Activated CD8-positive, alpha-beta memory T cell treated with anti-CD3 and anti-CD28 coated beads, Interleukin-2, amount 10 ng/mL, durations not matched to agents 7 days and 5 days (primary cell): Measurements from ENCODE around the gene DBNDD2. TPM values are rescaled to one million over a fixed set of nuclear protein-coding genes. Genes with fewer than 3 reads are reported as not detected.

Experiments used
- ATAC-seq: fragments of 150-1000 bp; cut with Tn5 transposase; one replicate; pipeline ENCODE4 v1.10.0; 2021; ENCODE audit warnings: moderate library complexity
- CTCF ChIA-PET: fragments of 350-600 bp; sonication (Branson Sonifier 250); formaldehyde crosslinking; loops from one replicate; lab custom pipeline; 2021; ENCODE audit warnings: antibody characterized with exemption; lab: Charles Lee
- DNase-seq: peaks from one replicate; pipeline ENCODE4 v3.0.0-alpha.2; 2020
- H3K27ac Mint-ChIP-seq: one replicate; pipeline ENCODE4 v1.8.0; 2021; ENCODE audit warnings: mild to moderate bottlenecking, mixed read lengths
- H3K27me3 Mint-ChIP-seq: one replicate; pipeline ENCODE4 v1.8.0; 2021; ENCODE audit warnings: mixed read lengths
- H3K36me3 Mint-ChIP-seq: one replicate; pipeline ENCODE4 v1.8.0; 2021; ENCODE audit warnings: mild to moderate bottlenecking, mixed read lengths
- H3K4me1 Mint-ChIP-seq: one replicate; pipeline ENCODE4 v1.8.0; 2021; ENCODE audit warnings: mixed read lengths
- H3K4me3 Mint-ChIP-seq: one replicate; pipeline ENCODE4 v1.8.0; 2021; ENCODE audit warnings: mild to moderate bottlenecking, moderate library complexity, mixed read lengths
- H3K9me3 Mint-ChIP-seq: one replicate; pipeline ENCODE4 v1.8.0; 2022; ENCODE audit warnings: low read depth, mixed read lengths
- total RNA-seq, 2 experiments: library from RNA; stranded (reverse); gene quantifications; one replicate each; pipeline ENCODE4 v1.2.3, GENCODE V29; 2021

Gene DBNDD2
- total RNA-seq, 2 experiments from 2014 or later, result 6.6 to 9.7 TPM

DNA sequence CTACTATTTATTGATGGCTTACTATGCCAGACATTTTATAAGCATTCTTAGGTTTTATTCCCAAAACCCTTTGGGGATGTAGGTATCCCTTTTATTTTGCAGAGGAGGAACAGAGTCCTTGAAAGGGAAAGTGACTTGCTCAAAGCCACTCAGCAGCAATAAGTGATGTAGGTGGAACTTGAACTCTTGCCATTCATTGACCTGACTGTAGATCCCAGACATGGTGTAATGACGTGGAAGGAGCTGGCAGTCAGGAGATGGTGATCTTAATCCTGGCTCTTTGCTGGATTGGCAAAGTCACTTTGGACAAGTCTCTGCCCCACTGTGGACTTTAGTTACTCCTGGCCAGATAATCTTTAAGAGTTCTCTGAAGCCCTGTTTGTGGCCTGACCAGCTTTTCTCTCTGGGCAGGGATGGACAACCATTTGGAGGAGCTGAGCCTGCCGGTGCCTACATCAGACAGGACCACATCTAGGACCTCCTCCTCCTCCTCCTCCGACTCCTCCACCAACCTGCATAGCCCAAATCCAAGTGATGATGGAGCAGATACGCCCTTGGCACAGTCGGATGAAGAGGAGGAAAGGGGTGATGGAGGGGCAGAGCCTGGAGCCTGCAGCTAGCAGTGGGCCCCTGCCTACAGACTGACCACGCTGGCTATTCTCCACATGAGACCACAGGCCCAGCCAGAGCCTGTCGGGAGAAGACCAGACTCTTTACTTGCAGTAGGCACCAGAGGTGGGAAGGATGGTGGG lies 1.6 kb downstream of the DBNDD2 start:
- ATAC-seq (no peak), DNase-seq (no peak)
- peaks cover 14% of the 10 kb centered on the region for H3K4me1 Mint-ChIP-seq
- H3K27me3 Mint-ChIP-seq, result peaks cover 16% of the 10 kb centered on the region
- no peak overlapping the region for H3K27ac Mint-ChIP-seq
- peaks cover 2% of the 10 kb centered on the region for H3K36me3 Mint-ChIP-seq
- CTCF ChIA-PET, result interaction anchor here (8.6 kb wide), 1 partner anchor 37 kb away, joined by 56 read pairs; no protein-coding TSS in a partner anchor
- H3K4me3 Mint-ChIP-seq, result no peak overlapping the region
- no peaks in the 10 kb centered on the region for H3K9me3 Mint-ChIP-seq

DNA sequence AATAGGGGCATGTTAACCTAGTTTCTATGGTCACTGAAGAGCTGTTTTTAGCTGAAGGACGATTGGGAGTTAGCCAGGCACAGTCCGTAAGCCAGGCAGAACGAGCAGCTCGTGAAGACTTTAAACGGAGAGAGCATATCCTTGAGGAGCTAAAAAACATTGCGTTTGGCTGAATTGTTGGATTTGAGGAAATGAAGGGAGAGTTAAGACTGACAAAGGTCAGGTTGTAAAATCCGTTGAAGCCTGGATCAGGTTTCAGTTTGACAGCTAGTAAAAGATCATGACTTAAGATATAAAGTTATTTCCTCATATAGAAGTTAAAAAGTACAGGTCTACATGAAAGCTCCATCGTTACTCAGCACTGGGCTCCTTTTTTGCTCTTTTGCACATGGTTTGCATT lies 2.8 kb downstream of the DBNDD2 start:
- H3K36me3 Mint-ChIP-seq, result peaks cover 2% of the 10 kb centered on the region
- H3K9me3 Mint-ChIP-seq, result no peaks in the 10 kb centered on the region
- CTCF ChIA-PET, result interaction anchor here (1.0 to 8.6 kb wide), 3 partner anchors 26 to 49 kb away, joined by 4 to 56 read pairs (median 7); partner anchors contain the start of gene SYS1
- H3K4me3 Mint-ChIP-seq, result no peak overlapping the region
- no peak overlapping the region for H3K27ac Mint-ChIP-seq
- DNase-seq, result no peak
- no peak for ATAC-seq
- peaks cover 20% of the 10 kb centered on the region for H3K4me1 Mint-ChIP-seq
- H3K27me3 Mint-ChIP-seq, result peaks cover 9% of the 10 kb centered on the region

DNA sequence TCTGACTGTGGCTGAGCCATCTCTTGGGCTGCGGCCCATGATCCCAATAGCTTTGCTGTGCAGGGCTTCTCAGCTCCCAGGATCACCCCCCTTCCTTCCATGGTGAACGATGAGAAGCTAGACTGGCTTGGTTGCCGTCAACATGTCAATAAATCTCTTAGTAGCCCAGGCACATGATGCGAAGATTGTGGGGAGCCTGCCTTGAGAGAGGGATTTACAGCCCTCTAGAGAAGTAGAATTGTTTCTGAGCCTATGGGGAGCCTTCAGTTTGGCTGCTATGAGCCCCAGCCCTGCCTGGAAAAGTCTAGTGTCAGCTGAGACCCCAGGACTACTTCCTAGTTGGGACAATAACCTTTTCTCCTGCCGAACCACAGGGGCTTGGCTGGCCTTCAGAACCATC lies 4.6 kb downstream of the DBNDD2 start:
- DNase-seq (no peak), ATAC-seq (no peak)
- Mint-ChIP-seq H3K4me1 (peaks cover 30% of the 10 kb centered on the region), H3K4me3 (no peak overlapping the region), H3K9me3 (no peaks in the 10 kb centered on the region), H3K36me3 (peaks cover 2% of the 10 kb centered on the region), H3K27ac (no peak overlapping the region), H3K27me3 (no peaks in the 10 kb centered on the region)
- CTCF ChIA-PET, result interaction anchor here (1.0 to 1.9 kb wide), 5 partner anchors 24 to 101 kb away, joined by 3 to 11 read pairs (median 4); partner anchors contain the start of gene SYS1

DNA sequence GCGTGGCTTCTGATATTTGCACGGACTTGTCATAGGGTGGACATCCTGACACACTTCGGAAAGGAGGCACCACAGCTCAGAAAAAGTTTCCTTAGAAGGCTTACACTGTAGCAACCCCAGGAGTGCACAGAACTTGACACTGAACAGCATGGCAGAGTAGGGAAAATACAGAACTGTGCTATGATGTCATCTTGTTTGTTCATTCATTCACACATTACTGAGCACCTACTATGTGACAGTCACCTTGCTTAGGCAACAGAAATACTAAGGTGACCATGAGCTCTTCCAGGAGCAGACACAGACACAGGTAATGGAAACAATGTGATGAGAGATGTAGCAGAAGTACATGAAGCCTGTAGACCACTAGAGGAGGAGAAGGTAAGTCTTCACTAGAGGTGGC lies 5.4 kb downstream of the DBNDD2 start:
- Mint-ChIP-seq H3K27ac (no peak overlapping the region), H3K36me3 (peaks cover 5% of the 10 kb centered on the region), H3K4me3 (no peak overlapping the region), H3K4me1 (peaks cover 39% of the 10 kb centered on the region), H3K27me3 (no peaks in the 10 kb centered on the region), H3K9me3 (no peaks in the 10 kb centered on the region)
- ATAC-seq (no peak), DNase-seq (no peak)
- CTCF ChIA-PET, result interaction anchor here (1.0 to 1.9 kb wide), 4 partner anchors 23 to 102 kb away, joined by 3 to 11 read pairs (median 6); no protein-coding TSS in a partner anchor

DNA sequence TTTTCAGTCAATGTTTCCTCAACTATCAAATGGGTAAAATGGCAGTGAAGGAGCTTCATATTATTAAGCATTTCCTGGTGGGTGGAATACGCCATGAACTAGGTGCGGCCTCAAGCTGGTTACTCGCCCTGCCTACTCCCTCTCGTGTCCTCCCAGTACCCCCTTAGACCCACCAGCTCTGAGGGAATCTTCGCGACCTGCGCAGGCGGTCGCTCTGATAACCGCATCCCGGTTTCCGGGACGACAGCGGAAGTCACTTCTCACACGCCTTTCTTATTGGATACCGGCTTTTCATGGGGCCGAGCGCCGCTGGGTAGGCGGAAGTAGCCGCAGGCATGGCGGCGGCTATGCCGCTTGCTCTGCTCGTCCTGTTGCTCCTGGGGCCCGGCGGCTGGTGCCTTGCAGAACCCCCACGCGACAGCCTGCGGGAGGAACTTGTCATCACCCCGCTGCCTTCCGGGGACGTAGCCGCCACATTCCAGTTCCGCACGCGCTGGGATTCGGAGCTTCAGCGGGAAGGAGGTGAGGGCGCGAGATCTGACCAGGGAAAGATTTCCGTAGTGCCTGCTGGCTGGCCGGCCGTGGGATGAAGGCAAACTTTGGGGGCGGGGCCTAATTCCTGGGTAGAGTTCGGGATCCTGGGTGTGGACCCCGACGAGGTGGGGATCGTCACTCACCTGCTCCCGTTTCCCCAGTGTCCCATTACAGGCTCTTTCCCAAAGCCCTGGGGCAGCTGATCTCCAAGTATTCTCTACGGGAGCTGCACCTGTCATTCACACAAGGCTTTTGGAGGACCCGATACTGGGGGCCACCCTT lies 7.9 kb downstream of the DBNDD2 start, which contains the start of gene PIGT:
TSS of gene PIGT (plus strand) at position 320 of the 816 bp plus-strand sequence. CDS start at position 336, 16 bp downstream.
- Mint-ChIP-seq H3K27me3 (no peaks in the 10 kb centered on the region), H3K36me3 (peaks cover 12% of the 10 kb centered on the region), H3K9me3 (no peaks in the 10 kb centered on the region), H3K4me1 (peaks cover 49% of the 10 kb centered on the region), H3K4me3 (peak within 1 kb of the TSS; percentile 91), H3K27ac (peak within 1 kb of the TSS; percentile 92)
- CTCF ChIA-PET, result interaction anchor here (0.9 to 4.0 kb wide), 9 partner anchors 13 to 122 kb away, joined by 3 to 50 read pairs (median 4); partner anchors contain the start of gene SYS1
- ATAC-seq (peak; percentile 94), DNase-seq (peak; percentile 93)

DNA sequence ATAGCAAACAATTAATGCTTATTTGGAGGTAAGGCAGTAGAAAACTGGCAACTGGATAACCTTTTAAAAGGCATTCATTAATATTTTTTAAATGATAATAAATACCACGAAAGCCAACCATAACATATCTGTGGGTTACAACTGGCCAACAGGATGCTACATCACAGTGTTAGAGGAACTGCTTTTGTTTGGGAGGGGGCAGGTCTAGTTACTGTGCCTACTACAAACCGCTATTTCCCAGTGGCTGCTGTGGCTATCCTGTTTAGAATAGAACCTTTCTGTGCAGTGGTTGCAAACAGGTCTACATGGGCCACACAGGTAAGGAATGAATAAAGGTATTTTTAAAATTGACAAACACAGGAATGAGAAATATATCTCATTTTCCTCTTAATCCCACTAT lies 8.8 kb downstream of the DBNDD2 start:
- ATAC-seq (no peak), DNase-seq (peak; percentile 56)
- H3K36me3 Mint-ChIP-seq, result peaks cover 15% of the 10 kb centered on the region
- no peaks in the 10 kb centered on the region for H3K9me3 Mint-ChIP-seq
- H3K27ac Mint-ChIP-seq, result peak overlapping the region; percentile 92
- peak overlapping the region; percentile 91 for H3K4me3 Mint-ChIP-seq
- CTCF ChIA-PET, result interaction anchor here (1.0 to 4.0 kb wide), 5 partner anchors 14 to 98 kb away, joined by 3 to 50 read pairs (median 14); partner anchors contain the start of gene SYS1
- no peaks in the 10 kb centered on the region for H3K27me3 Mint-ChIP-seq
- H3K4me1 Mint-ChIP-seq, result peaks cover 49% of the 10 kb centered on the region

DNA sequence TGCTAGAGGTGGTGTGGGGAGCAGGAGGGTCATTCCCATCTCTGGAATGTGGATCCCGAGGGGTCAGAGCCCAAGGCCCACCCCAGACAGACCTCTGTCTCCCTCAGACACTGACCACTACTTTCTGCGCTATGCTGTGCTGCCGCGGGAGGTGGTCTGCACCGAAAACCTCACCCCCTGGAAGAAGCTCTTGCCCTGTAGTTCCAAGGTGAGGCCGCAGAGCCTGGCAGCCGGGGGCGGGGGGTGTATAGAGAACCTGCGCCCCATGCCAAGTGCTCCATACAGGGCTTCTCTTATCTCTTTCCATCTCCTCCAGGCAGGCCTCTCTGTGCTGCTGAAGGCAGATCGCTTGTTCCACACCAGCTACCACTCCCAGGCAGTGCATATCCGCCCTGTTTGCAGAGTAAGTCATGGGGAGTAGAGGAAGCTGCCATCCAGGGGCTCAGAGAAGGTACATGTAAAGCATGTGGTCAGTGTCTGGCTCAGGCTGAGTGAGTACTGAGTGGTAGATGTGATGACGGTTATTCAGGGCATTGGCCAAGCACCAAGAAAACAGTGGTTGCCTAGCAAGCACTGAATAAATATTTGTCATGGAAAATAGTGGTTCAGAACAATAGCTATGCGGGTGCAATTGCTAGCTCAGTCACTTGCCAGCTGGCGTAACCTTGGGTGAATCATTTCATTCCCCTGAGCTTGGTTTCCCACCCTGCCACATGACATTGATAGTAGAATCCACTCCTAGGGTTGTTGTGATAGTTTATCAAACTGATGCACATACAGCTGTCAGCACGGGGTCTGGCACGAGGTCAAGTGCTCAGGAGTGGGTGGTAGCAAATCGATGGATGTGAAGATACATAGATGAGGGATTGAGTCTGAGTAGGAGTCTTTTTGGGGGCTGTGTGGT lies 11.4 kb downstream of the DBNDD2 start:
- DNase-seq (peak; percentile 51), ATAC-seq (peak; percentile 9)
- Mint-ChIP-seq H3K4me1 (peaks cover 42% of the 10 kb centered on the region), H3K27ac (peak overlapping the region; percentile 48), H3K27me3 (no peaks in the 10 kb centered on the region), H3K36me3 (peaks cover 23% of the 10 kb centered on the region), H3K9me3 (no peaks in the 10 kb centered on the region), H3K4me3 (no peak overlapping the region)
- CTCF ChIA-PET, result interaction anchor here (0.7 to 4.0 kb wide), 6 partner anchors 12 to 57 kb away, joined by 3 to 26 read pairs (median 8); partner anchors contain the start of gene SYS1

DNA sequence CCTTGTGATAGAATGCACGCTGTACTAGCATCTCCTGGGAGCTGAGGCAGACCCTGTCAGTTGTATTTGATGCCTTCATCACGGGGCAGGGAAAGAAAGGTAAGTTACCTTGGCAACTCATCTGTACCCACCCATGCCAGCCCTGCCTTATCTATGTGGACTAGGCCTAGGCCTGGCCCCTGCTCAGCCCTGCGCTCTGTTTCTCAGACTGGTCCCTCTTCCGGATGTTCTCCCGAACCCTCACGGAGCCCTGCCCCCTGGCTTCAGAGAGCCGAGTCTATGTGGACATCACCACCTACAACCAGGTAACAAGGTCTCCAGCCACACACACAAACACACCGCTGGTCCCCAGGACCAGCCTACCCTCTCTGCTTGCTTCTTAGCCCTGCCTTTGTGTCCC lies 12.0 kb downstream of the DBNDD2 start:
- H3K9me3 Mint-ChIP-seq, result no peaks in the 10 kb centered on the region
- H3K27me3 Mint-ChIP-seq, result no peaks in the 10 kb centered on the region
- H3K36me3 Mint-ChIP-seq, result peaks cover 24% of the 10 kb centered on the region
- H3K4me1 Mint-ChIP-seq, result peaks cover 37% of the 10 kb centered on the region
- ATAC-seq (no peak), DNase-seq (no peak)
- CTCF ChIA-PET, result interaction anchor here (0.9 to 2.8 kb wide), 5 partner anchors 11 to 102 kb away, joined by 3 to 14 read pairs (median 6); no protein-coding TSS in a partner anchor
- no peak overlapping the region for H3K4me3 Mint-ChIP-seq
- H3K27ac Mint-ChIP-seq, result no peak overlapping the region

DNA sequence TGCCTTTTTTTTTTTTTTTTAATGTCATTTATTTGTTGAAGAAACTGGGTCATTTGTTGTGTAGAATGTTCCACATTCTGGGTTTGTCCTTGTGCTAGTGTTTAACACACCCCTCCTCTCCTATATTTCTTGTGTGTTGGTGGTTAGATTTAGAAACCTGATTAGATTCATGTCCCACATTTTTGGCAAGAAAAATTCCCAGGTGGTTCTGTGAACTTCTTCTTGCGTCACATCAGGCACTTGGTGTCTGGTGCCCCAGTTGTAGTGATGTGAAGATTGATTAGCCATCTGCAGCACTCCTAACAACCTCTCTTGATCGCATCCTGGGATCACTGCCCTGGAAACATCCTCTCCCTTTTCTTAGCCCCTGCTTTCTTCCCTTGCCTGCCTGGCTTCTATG lies 15.6 kb downstream of the DBNDD2 start:
- Mint-ChIP-seq H3K4me1 (peaks cover 9% of the 10 kb centered on the region), H3K27ac (no peak overlapping the region), H3K27me3 (no peaks in the 10 kb centered on the region), H3K4me3 (no peak overlapping the region), H3K36me3 (peaks cover 24% of the 10 kb centered on the region), H3K9me3 (no peaks in the 10 kb centered on the region)
- ATAC-seq (no peak), DNase-seq (no peak)
- CTCF ChIA-PET, result no interaction called here

DNA sequence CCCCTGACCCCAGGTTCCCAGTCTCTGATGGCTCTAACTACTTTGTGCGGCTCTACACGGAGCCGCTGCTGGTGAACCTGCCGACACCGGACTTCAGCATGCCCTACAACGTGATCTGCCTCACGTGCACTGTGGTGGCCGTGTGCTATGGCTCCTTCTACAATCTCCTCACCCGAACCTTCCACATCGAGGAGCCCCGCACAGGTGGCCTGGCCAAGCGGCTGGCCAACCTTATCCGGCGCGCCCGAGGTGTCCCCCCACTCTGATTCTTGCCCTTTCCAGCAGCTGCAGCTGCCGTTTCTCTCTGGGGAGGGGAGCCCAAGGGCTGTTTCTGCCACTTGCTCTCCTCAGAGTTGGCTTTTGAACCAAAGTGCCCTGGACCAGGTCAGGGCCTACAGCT lies 17.5 kb downstream of the DBNDD2 start:
- H3K27ac Mint-ChIP-seq, result no peak overlapping the region
- no peak overlapping the region for H3K4me3 Mint-ChIP-seq
- H3K36me3 Mint-ChIP-seq, result peaks cover 19% of the 10 kb centered on the region
- no peaks in the 10 kb centered on the region for H3K9me3 Mint-ChIP-seq
- H3K27me3 Mint-ChIP-seq, result no peaks in the 10 kb centered on the region
- DNase-seq (no peak), ATAC-seq (no peak)
- CTCF ChIA-PET, result no interaction called here
- H3K4me1 Mint-ChIP-seq, result no peaks in the 10 kb centered on the region

DNA sequence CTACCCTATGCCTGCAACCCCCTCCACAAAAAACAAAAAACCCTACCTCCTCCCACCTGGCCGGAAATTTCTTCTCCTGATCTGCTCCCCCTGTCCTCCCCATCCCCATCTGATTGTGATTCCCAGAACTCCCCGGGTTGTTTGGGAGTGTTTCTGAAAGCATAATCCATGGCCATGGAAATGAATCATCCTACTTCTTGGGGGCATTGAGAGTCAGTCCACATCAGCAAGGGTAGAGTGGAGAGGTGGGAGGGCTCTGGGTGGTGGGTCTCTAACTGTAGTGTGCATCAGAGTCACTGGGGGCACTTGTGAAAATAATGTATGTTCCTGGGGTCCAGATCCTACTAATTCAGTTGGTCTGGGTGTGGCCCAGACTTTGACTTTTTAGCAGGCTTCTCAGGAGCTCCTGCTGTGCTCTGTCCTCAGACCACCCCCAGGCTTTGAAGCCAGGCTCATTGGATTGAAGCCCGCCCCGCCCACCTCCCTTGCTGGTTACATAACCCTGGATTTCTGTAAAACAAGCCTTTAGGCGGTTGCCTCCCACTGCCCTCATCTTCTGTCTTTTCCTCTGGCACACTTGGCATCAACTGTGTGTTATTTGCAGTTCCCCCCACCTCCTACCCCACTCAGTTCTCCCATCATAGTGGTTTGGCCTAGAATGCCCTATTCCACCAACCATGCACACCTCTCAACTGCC lies 18.4 kb downstream of the DBNDD2 start:
- no peak overlapping the region for H3K27ac Mint-ChIP-seq
- CTCF ChIA-PET, result interaction anchor here (2.5 kb wide), 1 partner anchor 11 kb away, joined by 15 read pairs; no protein-coding TSS in a partner anchor
- H3K9me3 Mint-ChIP-seq, result no peaks in the 10 kb centered on the region

More for the DNA sequence above, 18.4 kb downstream of the DBNDD2 start:
- peaks cover 2% of the 10 kb centered on the region for H3K4me1 Mint-ChIP-seq
- no peaks in the 10 kb centered on the region for H3K27me3 Mint-ChIP-seq
- DNase-seq (no peak), ATAC-seq (no peak)
- H3K4me3 Mint-ChIP-seq, result no peak overlapping the region
- H3K36me3 Mint-ChIP-seq, result peaks cover 18% of the 10 kb centered on the region
